ENCODE results near the gene KCNK6.

GRCh38 chr19:38290631-38291147, 29.0 kb upstream of the KCNK6 start:
- TF ChIP-seq CTCF (IDR thresholded peaks at IDR 0.05) (no peak), POLR2A (IDR thresholded peaks at IDR 0.05) (peak in 1 of 2 donors; percentile 52)

Data from thyroid gland (tissue), 4 donors.